Stimulated activated naive CD8-positive, alpha-beta T cell treated with anti-CD3 and anti-CD28 coated beads, Interleukin-15, Interleukin-2, amounts not matched to agents 100 ng/mL and 50 ng/mL, for 24 hours (primary cell): ENCODE measurements around the gene ZBTB20.

ENCODE experiments used
- H3K27ac Mint-ChIP-seq: one replicate; pipeline ENCODE4 v1.8.0; 2021; ENCODE audit warnings: mild to moderate bottlenecking, mixed read lengths
- H3K27me3 Mint-ChIP-seq: one replicate; pipeline ENCODE4 v1.8.0; 2021; ENCODE audit warnings: mixed read lengths
- H3K36me3 Mint-ChIP-seq: one replicate; pipeline ENCODE4 v1.8.0; 2021; ENCODE audit warnings: low read depth, mixed read lengths
- H3K4me1 Mint-ChIP-seq: one replicate; pipeline ENCODE4 v1.8.0; 2021; ENCODE audit warnings: low read depth, mixed read lengths
- H3K4me3 Mint-ChIP-seq: one replicate; pipeline ENCODE4 v1.8.0; 2021; ENCODE audit warnings: mild to moderate bottlenecking, mixed read lengths
- H3K9me3 Mint-ChIP-seq: one replicate; pipeline ENCODE4 v1.8.0; 2021; ENCODE audit warnings: mixed read lengths

ZBTB20 gene

DNA sequence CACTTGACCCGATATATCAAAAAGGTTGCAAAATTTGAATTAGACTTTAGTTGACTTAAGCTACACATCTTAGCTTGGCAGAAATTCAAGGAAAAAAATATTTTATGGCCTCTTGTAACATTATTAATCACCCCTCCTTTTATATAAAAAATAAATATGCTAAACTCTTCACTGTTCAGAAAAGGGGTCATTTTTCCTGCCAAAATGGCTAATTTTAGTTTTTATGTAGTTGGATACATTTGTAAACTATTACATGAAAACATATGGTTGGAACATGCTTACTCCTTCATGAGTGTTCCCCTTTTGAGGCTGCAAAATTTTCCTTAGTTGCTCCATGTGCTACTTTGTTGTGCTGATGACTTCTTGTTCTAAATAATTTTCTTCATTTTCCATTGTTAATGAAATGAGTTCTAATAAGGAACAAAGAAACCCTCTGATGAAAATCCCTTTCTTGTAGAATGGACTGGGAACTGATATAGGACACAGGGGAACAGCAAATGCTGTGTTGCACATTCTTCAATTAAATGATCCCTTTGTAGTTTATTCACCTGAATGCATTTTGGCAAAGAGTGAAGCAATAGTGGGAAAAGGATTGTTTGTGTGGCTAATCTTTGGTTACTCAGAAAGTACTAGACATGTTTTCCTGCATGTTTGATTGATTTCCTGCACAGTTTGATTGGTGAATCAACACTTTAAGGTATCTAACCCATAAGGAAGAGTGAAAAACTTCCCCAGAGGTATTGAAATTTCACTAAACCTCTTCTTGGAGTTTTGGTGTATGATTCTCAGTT, 503.9 kb downstream of the ZBTB20 start:
- H3K4me1 Mint-ChIP-seq = no peaks in the 10 kb centered on the region
- H3K27me3 Mint-ChIP-seq = no peaks in the 10 kb centered on the region
- H3K36me3 Mint-ChIP-seq = no peaks in the 10 kb centered on the region
- H3K9me3 Mint-ChIP-seq = peaks cover 4% of the 10 kb centered on the region
- H3K27ac Mint-ChIP-seq = no peak overlapping the region
- H3K4me3 Mint-ChIP-seq = no peak overlapping the region

- peaks cover 22% of the 10 kb centered on the region for H3K36me3 Mint-ChIP-seq
- no peaks in the 10 kb centered on the region for H3K27me3 Mint-ChIP-seq
- no peak overlapping the region for H3K27ac Mint-ChIP-seq
- no peak overlapping the region for H3K4me3 Mint-ChIP-seq
- peaks cover 22% of the 10 kb centered on the region for H3K9me3 Mint-ChIP-seq
- no peaks in the 10 kb centered on the region for H3K4me1 Mint-ChIP-seq
Observed at GRCh38 chr3:114640126-114640525, 507.0 kb downstream of the ZBTB20 start.

DNA sequence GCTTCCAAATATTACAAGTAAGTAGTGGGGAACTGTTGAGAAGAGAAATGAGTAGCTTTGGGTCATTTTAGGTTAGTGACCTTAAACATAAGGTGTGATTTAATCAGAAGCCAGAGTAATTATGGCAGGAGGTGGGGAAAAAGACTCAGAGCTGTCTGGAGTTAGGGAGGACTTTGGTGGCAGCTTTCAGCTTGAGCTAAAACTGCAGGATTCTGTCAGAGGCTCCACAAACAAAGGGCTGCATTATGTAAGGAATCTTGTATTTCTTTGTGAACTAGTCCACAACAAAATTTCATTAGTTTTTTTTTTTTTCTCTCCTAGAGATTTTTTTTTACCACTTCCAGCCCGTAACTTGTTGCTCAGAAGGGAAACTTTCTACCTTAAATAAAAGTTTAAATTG, 507.9 kb downstream of the ZBTB20 start:
- no peaks in the 10 kb centered on the region for H3K27me3 Mint-ChIP-seq
- H3K4me1 Mint-ChIP-seq = peaks cover 1% of the 10 kb centered on the region
- peaks cover 28% of the 10 kb centered on the region for H3K36me3 Mint-ChIP-seq
- H3K9me3 Mint-ChIP-seq = peaks cover 22% of the 10 kb centered on the region
- H3K27ac Mint-ChIP-seq = no peak overlapping the region
- H3K4me3 Mint-ChIP-seq = no peak overlapping the region

DNA sequence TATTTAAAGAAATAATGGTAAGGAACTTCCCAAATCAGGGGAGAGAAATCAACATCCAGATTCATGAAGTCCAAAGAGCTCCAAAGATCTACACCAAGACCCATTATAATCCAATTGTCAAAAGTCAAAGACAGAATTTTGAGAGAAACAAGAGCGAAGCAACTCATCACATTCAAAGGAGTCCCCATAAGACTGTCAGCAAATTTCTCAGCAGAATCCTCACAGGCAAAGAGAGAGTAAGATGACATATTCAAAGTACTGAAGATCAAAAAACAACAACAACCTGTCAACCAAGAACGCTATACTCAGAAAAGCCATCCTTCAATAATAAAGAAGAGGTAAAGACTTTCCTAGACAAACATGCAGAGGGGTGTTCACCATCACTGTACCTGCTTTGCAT, 511.2 kb downstream of the ZBTB20 start:
- Mint-ChIP-seq H3K4me1 (peaks cover 27% of the 10 kb centered on the region), H3K27ac (no peak overlapping the region), H3K4me3 (no peak overlapping the region), H3K27me3 (no peaks in the 10 kb centered on the region), H3K9me3 (peaks cover 22% of the 10 kb centered on the region), H3K36me3 (peaks cover 33% of the 10 kb centered on the region)

- H3K27me3 Mint-ChIP-seq = no peaks in the 10 kb centered on the region
Observed at GRCh38 chr3:114634635-114635034, 512.5 kb downstream of the ZBTB20 start.

DNA sequence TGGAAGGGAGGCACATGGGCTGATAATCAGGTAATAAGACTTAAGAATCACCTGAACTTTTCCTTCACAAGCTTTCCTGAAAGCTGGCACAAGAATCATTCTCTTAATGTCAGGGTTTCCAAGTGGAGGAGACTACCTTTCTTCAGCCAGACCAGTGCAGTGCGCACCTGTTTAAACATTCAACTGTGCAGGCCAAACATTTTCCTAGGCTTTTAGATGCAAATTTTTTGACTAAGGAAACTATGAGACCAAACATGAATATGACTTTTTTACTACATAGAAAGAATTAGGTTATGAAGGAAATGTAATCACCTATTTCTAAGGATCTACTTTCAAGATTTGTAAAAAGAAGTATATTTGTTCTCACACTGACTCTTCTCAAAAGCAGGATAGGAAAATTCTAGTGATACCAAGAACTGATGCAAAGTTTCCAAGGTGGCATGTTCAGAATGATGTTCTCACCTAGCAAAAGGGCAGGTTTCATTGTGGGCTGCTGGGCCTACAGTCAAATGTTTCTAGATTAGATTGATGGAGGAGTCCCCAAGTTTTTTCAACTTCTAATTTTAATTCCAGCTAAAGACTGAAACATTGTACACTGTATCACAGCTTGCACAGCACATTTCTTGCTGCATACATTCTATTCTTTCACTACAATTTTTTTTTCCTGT, 514.2 kb downstream of the ZBTB20 start:
- H3K4me1 Mint-ChIP-seq = peaks cover 27% of the 10 kb centered on the region
- peak overlapping the region; percentile 87 for H3K27ac Mint-ChIP-seq
- peaks cover 18% of the 10 kb centered on the region for H3K9me3 Mint-ChIP-seq
- H3K4me3 Mint-ChIP-seq = peak overlapping the region; percentile 62
- H3K27me3 Mint-ChIP-seq = no peaks in the 10 kb centered on the region
- H3K36me3 Mint-ChIP-seq = peaks cover 32% of the 10 kb centered on the region

More at GRCh38 chr3:114634635-114635034, 512.5 kb downstream of the ZBTB20 start:
- no peak overlapping the region for H3K4me3 Mint-ChIP-seq
- peaks cover 33% of the 10 kb centered on the region for H3K36me3 Mint-ChIP-seq
- peak overlapping the region; percentile 55 for H3K27ac Mint-ChIP-seq
- peaks cover 27% of the 10 kb centered on the region for H3K4me1 Mint-ChIP-seq
- peaks cover 22% of the 10 kb centered on the region for H3K9me3 Mint-ChIP-seq

GRCh38 chr3:114627770-114628169, 519.3 kb downstream of the ZBTB20 start:
- Mint-ChIP-seq H3K27ac (no peak overlapping the region), H3K27me3 (no peaks in the 10 kb centered on the region), H3K9me3 (no peaks in the 10 kb centered on the region), H3K4me1 (peaks cover 38% of the 10 kb centered on the region), H3K36me3 (peaks cover 14% of the 10 kb centered on the region), H3K4me3 (no peak overlapping the region)

DNA sequence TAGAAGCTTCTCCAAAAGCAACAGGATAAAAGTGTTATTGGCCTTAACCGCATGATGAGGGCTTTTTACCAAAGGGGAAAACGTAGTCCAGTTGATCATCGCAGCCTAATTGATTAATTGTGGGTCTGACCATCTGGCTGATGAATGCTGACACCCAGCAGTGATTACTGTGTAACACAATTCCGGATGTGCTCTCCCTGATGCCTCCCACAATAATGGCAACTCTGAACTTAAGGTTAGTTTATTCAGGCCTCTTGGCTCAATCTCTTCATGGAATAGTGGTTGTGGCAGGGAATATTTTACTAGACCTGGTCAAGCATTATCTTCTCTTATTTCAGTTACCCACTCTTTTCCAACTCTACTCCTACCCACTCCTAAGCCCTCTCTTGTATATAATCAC, 520.3 kb downstream of the ZBTB20 start:
- Mint-ChIP-seq H3K27me3 (no peaks in the 10 kb centered on the region), H3K27ac (no peak overlapping the region), H3K4me3 (no peak overlapping the region), H3K36me3 (peaks cover 16% of the 10 kb centered on the region), H3K4me1 (peaks cover 29% of the 10 kb centered on the region), H3K9me3 (no peaks in the 10 kb centered on the region)

DNA sequence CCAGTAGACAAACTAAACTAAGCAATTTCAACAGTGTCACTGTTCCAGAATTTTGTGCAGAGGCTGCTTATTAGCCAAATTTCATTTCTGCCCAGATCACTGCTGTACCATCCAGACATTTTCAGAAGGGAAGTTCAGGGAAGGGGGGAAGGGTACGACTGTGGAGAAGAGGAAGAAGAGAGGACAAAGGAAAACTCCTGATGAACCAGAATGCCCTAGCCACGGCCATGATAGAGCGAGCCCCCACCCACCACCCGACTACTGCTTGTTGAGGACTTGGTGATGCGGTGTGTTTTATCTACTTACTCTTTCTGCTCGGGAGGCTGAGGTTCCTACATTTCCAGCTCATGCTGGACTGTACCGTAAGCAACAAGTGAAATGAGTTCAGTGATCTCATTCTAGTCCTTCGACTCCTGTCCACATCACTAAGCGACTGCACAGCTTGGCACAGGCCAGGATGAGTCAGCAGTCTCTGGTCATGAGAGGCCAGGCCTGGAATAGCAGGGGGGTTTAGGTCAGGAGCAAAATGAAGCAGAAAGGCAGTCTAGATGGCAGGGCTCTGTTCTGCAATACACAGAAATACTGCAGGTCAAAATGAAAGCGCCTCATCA, 522.4 kb downstream of the ZBTB20 start:
- Mint-ChIP-seq H3K4me3 (peak overlapping the region; percentile 0), H3K36me3 (peaks cover 16% of the 10 kb centered on the region), H3K4me1 (peaks cover 27% of the 10 kb centered on the region), H3K27ac (peak overlapping the region; percentile 32), H3K9me3 (no peaks in the 10 kb centered on the region), H3K27me3 (no peaks in the 10 kb centered on the region)

- H3K4me1 Mint-ChIP-seq = peaks cover 27% of the 10 kb centered on the region
- H3K27ac Mint-ChIP-seq = peak overlapping the region; percentile 32
- H3K27me3 Mint-ChIP-seq = no peaks in the 10 kb centered on the region
- H3K4me3 Mint-ChIP-seq = peak overlapping the region; percentile 0
- peaks cover 16% of the 10 kb centered on the region for H3K36me3 Mint-ChIP-seq
- no peaks in the 10 kb centered on the region for H3K9me3 Mint-ChIP-seq
Observed at GRCh38 chr3:114624047-114624445, 523.0 kb downstream of the ZBTB20 start.

DNA sequence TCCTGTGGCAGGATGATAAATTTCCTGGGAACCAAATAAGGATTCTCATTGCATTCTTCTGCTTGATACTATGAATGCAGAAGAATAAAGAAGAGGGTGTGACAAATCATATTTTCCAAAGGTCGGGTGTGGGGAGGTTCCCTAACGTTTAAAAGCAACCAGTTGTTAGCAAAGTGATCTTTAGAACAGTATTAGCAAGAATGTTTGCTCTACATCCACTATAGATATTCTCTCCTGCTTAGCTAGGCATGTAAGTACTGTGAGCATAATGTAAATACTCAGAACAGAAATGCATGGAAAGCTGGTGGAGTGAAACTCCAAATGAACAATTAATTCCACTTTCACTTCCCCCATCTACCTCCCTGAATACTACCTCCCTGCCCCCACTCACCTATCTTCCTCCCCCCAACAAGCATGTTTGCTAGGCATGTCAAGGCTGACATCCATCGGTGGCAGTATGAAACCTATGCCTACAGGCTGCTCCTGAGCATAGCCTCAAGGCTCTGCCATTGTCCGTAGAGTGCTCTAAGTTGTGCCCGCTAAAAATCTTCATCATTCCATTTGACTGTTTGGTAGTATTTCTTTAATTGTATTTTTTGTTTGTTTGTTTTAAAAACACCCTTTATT, 523.6 kb downstream of the ZBTB20 start:
- peaks cover 27% of the 10 kb centered on the region for H3K4me1 Mint-ChIP-seq
- no peak overlapping the region for H3K4me3 Mint-ChIP-seq
- H3K27ac Mint-ChIP-seq = peak overlapping the region; percentile 32
- H3K27me3 Mint-ChIP-seq = no peaks in the 10 kb centered on the region
- H3K36me3 Mint-ChIP-seq = peaks cover 16% of the 10 kb centered on the region
- no peaks in the 10 kb centered on the region for H3K9me3 Mint-ChIP-seq

DNA sequence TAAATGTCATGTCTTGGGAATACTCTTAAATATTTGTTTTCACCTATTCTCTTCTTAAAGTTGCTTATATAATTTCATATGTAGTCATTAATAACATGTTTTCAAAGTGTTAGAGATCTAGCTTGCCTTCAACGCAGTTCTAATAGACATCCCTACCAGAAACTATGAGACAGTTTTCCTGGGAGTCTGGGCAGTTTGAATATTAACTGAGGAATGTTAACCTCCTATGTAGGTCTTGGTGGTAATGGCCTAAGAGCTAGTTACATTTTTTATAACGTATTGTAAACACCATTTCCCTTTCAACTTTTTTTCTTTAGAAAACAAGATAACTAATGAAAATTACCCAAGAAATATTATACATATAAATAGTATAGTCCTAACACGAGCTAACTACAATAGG, 525.1 kb downstream of the ZBTB20 start:
- Mint-ChIP-seq H3K27me3 (no peaks in the 10 kb centered on the region), H3K36me3 (peaks cover 16% of the 10 kb centered on the region), H3K4me1 (peaks cover 27% of the 10 kb centered on the region), H3K4me3 (no peak overlapping the region), H3K9me3 (no peaks in the 10 kb centered on the region), H3K27ac (no peak overlapping the region)

GRCh38 chr3:114619771-114620170, 527.3 kb downstream of the ZBTB20 start:
- Mint-ChIP-seq H3K4me3 (no peak overlapping the region), H3K27me3 (no peaks in the 10 kb centered on the region), H3K36me3 (peaks cover 13% of the 10 kb centered on the region), H3K27ac (no peak overlapping the region), H3K4me1 (peaks cover 22% of the 10 kb centered on the region), H3K9me3 (no peaks in the 10 kb centered on the region)

- no peaks in the 10 kb centered on the region for H3K4me1 Mint-ChIP-seq
- peaks cover 4% of the 10 kb centered on the region for H3K9me3 Mint-ChIP-seq
- no peak overlapping the region for H3K4me3 Mint-ChIP-seq
- H3K36me3 Mint-ChIP-seq = no peaks in the 10 kb centered on the region
- no peak overlapping the region for H3K27ac Mint-ChIP-seq
- H3K27me3 Mint-ChIP-seq = no peaks in the 10 kb centered on the region
Observed at GRCh38 chr3:114615523-114616085, 531.5 kb downstream of the ZBTB20 start.
